H1 (cell line): Measurements from ENCODE around the gene TIGD6. TPM values are rescaled to one million over a fixed set of nuclear protein-coding genes. Genes with fewer than 3 reads are reported as not detected.

Experiments
- CTCF ChIA-PET: fragments of 300-600 bp; sonication (Branson Sonifier 250); formaldehyde crosslinking; loops from one replicate; lab custom pipeline; 2021; ENCODE audit not compliant: partially characterized antibody; lab: Charles Lee
- POLR2A ChIA-PET: fragments of 300-600 bp; sonication (Branson Sonifier 250); formaldehyde crosslinking; loops from one replicate; lab custom pipeline; 2021; ENCODE audit warnings: inconsistent platforms; ENCODE audit not compliant: partially characterized antibody; lab: Charles Lee
- DNase-seq, 2 experiments: peaks; one replicate each; pipeline versions ENCODE4 v3.0.0 to v3.0.0-alpha.2; 2010 to 2022; ENCODE audit warnings: low spot score in 2 of 2, low read depth in 1 of 2, mixed read lengths in 1 of 2
- FAIRE-seq: peaks from 2 replicates; lab custom pipeline; 2011; peaks lifted over from hg19 to GRCh38; lab: Jason Lieb, UNC
- H2AFZ ChIP-seq: 2 replicates; pipeline ENCODE4 v1.8.1; 2012; ENCODE audit warnings: low read length, inconsistent platforms
- H2AK5ac ChIP-seq: 2 replicates; pipeline ENCODE4 v1.6.1; 2013; ENCODE audit warnings: low read depth, low read length
- H2BK120ac ChIP-seq: replicated peaks from 2 replicates; pipeline ENCODE3; 2013; ENCODE audit warnings: low read depth, low read length, inconsistent platforms
- H2BK12ac ChIP-seq: 2 replicates; pipeline ENCODE4 v1.6.1; 2013; ENCODE audit warnings: low read depth, low read length
- H2BK15ac ChIP-seq: 2 replicates; pipeline ENCODE4 v1.6.1; 2013; ENCODE audit warnings: low read length
- H2BK20ac ChIP-seq: 2 replicates; pipeline ENCODE4 v1.6.1; 2013; ENCODE audit warnings: low read length
- H2BK5ac ChIP-seq: 2 replicates; pipeline ENCODE4 v1.6.1; 2013; ENCODE audit warnings: low read depth, low read length
- H3K14ac ChIP-seq: 2 replicates; pipeline ENCODE4 v1.6.1; 2013; ENCODE audit warnings: inconsistent platforms; ENCODE audit not compliant: insufficient read length
- H3K18ac ChIP-seq: 2 replicates; pipeline ENCODE4 v1.6.1; 2013; ENCODE audit warnings: low read length; ENCODE audit errors: extremely low read depth
- H3K23ac ChIP-seq: 2 replicates; pipeline ENCODE4 v1.6.1; 2013; ENCODE audit warnings: inconsistent platforms; ENCODE audit not compliant: insufficient read length
- H3K23me2 ChIP-seq: 2 replicates; pipeline ENCODE4 v1.6.1; 2013; ENCODE audit warnings: low read depth, low read length
- H3K27ac ChIP-seq: 2 replicates; pipeline ENCODE4 v1.6.1; 2011; ENCODE audit warnings: low read depth, low read length, inconsistent platforms
- H3K27me3 ChIP-seq, 4 experiments: replicated peaks in 1 of 4; 1 replicate in 1 of 4; 2 replicates in 3 of 4; pipeline versions ENCODE4 v1.6.1 to v1.8.1; 2011 to 2013; ENCODE audit warnings: low read length in 3 of 4, mild to moderate bottlenecking in 3 of 4, inconsistent platforms in 2 of 4, mixed read lengths in 2 of 4, moderate library complexity in 1 of 4; ENCODE audit not compliant: control insufficient read depth in 3 of 4, insufficient read depth in 3 of 4; ENCODE audit errors: extremely low read depth in 1 of 4
- H3K36me3 ChIP-seq, 4 experiments: 2 replicates each; pipeline versions ENCODE4 v1.6.1 to v1.8.1; 2011 to 2013; ENCODE audit warnings: mild to moderate bottlenecking in 4 of 4, low read length in 3 of 4, moderate library complexity in 2 of 4, control low read depth in 1 of 4, inconsistent platforms in 1 of 4; ENCODE audit not compliant: insufficient read depth in 4 of 4, control insufficient read depth in 2 of 4
- H3K4ac ChIP-seq: replicated peaks from 2 replicates; pipeline ENCODE3; 2013; ENCODE audit warnings: low read length, low read depth, mixed read lengths, inconsistent platforms; ENCODE audit not compliant: insufficient read length
- H3K4me1 ChIP-seq, 4 experiments: replicated peaks in 1 of 4; 1 replicate in 1 of 4; 2 replicates in 3 of 4; pipeline versions ENCODE4 v1.6.1 to v1.8.1; 2011 to 2013; ENCODE audit warnings: low read length in 3 of 4, inconsistent platforms in 2 of 4, mixed read lengths in 1 of 4; ENCODE audit not compliant: insufficient read depth in 4 of 4, control insufficient read depth in 3 of 4
- H3K4me2 ChIP-seq, 2 experiments: 2 replicates each; pipeline versions ENCODE4 v1.6.1 to v1.8.1; 2011 to 2013; ENCODE audit warnings: low read depth in 2 of 2, low read length in 2 of 2, control low read depth in 1 of 2, inconsistent platforms in 1 of 2, mild to moderate bottlenecking in 1 of 2; ENCODE audit not compliant: insufficient read depth in 1 of 2
- H3K4me3 ChIP-seq, 4 experiments: fragments of 200-600, 300-600 bp in 1 of 4; sonication (generic), shearing (Covaris generic), sonication (Bioruptor Twin) in 1 of 4; 2 replicates each; pipeline versions ENCODE4 v1.5.1 to v1.8.1; 2011 to 2016; ENCODE audit warnings: low read length in 4 of 4, low read depth in 3 of 4, control low read depth in 2 of 4, inconsistent platforms in 2 of 4, mild to moderate bottlenecking in 2 of 4, mixed read lengths in 1 of 4, moderate library complexity in 1 of 4; ENCODE audit not compliant: insufficient read depth in 2 of 4; ENCODE audit errors: extremely low read depth in 1 of 4
- H3K56ac ChIP-seq: replicated peaks from 2 replicates; pipeline ENCODE3; 2013; ENCODE audit warnings: low read depth, mild to moderate bottlenecking, mixed read lengths, low read length, inconsistent platforms; ENCODE audit not compliant: insufficient read length
- H3K79me1 ChIP-seq: 2 replicates; pipeline ENCODE4 v1.6.1; 2013; ENCODE audit warnings: low read depth, low read length, control low read depth
- H3K79me2 ChIP-seq, 2 experiments: 2 replicates each; pipeline versions ENCODE4 v1.6.1 to v1.8.1; 2012 to 2013; ENCODE audit warnings: low read length in 2 of 2, mild to moderate bottlenecking in 2 of 2, inconsistent platforms in 1 of 2; ENCODE audit not compliant: insufficient read depth in 2 of 2, control insufficient read depth in 1 of 2
- H3K9ac ChIP-seq, 4 experiments: replicated peaks in 1 of 4; 1 replicate in 1 of 4; 2 replicates in 3 of 4; pipeline versions ENCODE4 v1.6.1 to v1.8.1; 2011 to 2013; ENCODE audit warnings: low read depth in 3 of 4, low read length in 3 of 4, control low read depth in 2 of 4, mild to moderate bottlenecking in 2 of 4, moderate library complexity in 2 of 4, inconsistent platforms in 1 of 4; ENCODE audit errors: extremely low read depth in 1 of 4
- H3K9me3 ChIP-seq, 2 experiments: 2 replicates each; pipeline versions ENCODE4 v1.6.1 to v1.8.1; 2012 to 2013; ENCODE audit warnings: mild to moderate bottlenecking in 2 of 2, moderate library complexity in 2 of 2, control low read depth in 1 of 2, inconsistent platforms in 1 of 2, low read depth in 1 of 2, low read length in 1 of 2, mixed read lengths in 1 of 2; ENCODE audit not compliant: insufficient read depth in 2 of 2
- H4K20me1 ChIP-seq, 2 experiments: replicated peaks in 1 of 2; 2 replicates each; pipeline versions ENCODE3 to v1.8.1; 2011 to 2013; ENCODE audit warnings: inconsistent platforms in 2 of 2, low read length in 2 of 2, mild to moderate bottlenecking in 1 of 2; ENCODE audit not compliant: insufficient read depth in 2 of 2, control insufficient read depth in 1 of 2
- H4K5ac ChIP-seq: 2 replicates; pipeline ENCODE4 v1.6.1; 2013; ENCODE audit warnings: low read length, low read depth, mixed read lengths, inconsistent platforms; ENCODE audit not compliant: insufficient read length
- H4K8ac ChIP-seq: 2 replicates; pipeline ENCODE4 v1.8.0; 2013; ENCODE audit warnings: mild to moderate bottlenecking, moderate library complexity, low read length, inconsistent platforms; ENCODE audit not compliant: insufficient read depth; ENCODE audit errors: extremely low read depth
- H4K91ac ChIP-seq: replicated peaks from 2 replicates; pipeline ENCODE3; 2013; ENCODE audit warnings: low read length, mixed read lengths, inconsistent platforms; ENCODE audit not compliant: insufficient read length
- ASH2L ChIP-seq: fragments of 200-600, 300-600 bp; sonication (generic); IDR thresholded peaks from one replicate; pipeline ENCODE4 v1.7.1; 2017; ENCODE audit warnings: low read length
- ATF2 ChIP-seq: IDR thresholded peaks from 2 replicates; pipeline ENCODE4 v1.6.1; 2012; ENCODE audit warnings: low read length, inconsistent platforms
- CHD2 ChIP-seq: IDR thresholded peaks from 2 replicates; pipeline ENCODE4 v1.6.1; 2012; ENCODE audit warnings: low read length, improper control_type of control experiment
- KDM1A ChIP-seq: fragments of 200-600, 300-600 bp; sonication (generic); IDR thresholded peaks from 2 replicates; pipeline ENCODE4 v1.7.1; 2016; ENCODE audit warnings: mild to moderate bottlenecking, low read length, borderline replicate concordance
- KDM4A ChIP-seq: IDR thresholded peaks from one replicate; pipeline ENCODE4 v1.7.1; 2012; ENCODE audit warnings: low read depth, mild to moderate bottlenecking, moderate library complexity, low read length, inconsistent platforms; ENCODE audit not compliant: severe bottlenecking
- MAX ChIP-seq: IDR thresholded peaks from 2 replicates; pipeline ENCODE4 v1.6.1; 2012; ENCODE audit warnings: inconsistent platforms
- RXRA ChIP-seq: IDR thresholded peaks from 2 replicates; pipeline ENCODE4 v1.6.1; 2011; ENCODE audit warnings: low read depth, mild to moderate bottlenecking, low read length, moderate library complexity; ENCODE audit not compliant: insufficient read depth
- SAP30 ChIP-seq: fragments of 300-600 bp; sonication (generic); IDR thresholded peaks from 2 replicates; pipeline ENCODE4 v1.7.1; 2012; ENCODE audit warnings: low read length, moderate library complexity, mild to moderate bottlenecking, inconsistent platforms; ENCODE audit not compliant: insufficient read depth, insufficient replicate concordance
- WGBS, 2 experiments: shearing (Covaris generic) in 1 of 2; methylation state at CpG; one replicate each; pipeline versions ENCODE4 v1.1.6 to v1.1.7; 2013 to 2015; ENCODE audit warnings: low lambda C conversion rate in 2 of 2, mixed read lengths in 2 of 2, inconsistent platforms in 1 of 2, low coverage in 1 of 2, missing lambda C conversion rate in 1 of 2; ENCODE audit not compliant: insufficient replicate concordance in 2 of 2, insufficient coverage in 1 of 2, insufficient read length in 1 of 2; ENCODE audit errors: extremely low coverage in 1 of 2, missing lambda C conversion rate in 1 of 2; 5-methylcytosine and 5-hydroxymethylcytosine counted together
- polyA plus RNA-seq, 7 experiments: library from polyadenylated mRNA; depleted of rRNA in 3 of 7; stranded (reverse) in 5 of 7; unstranded in 2 of 7; fragments of >200 nt in 5 of 7; fragments of 200-250 nt in 2 of 7; gene quantifications; 1 replicate in 5 of 7; 2 replicates in 1 of 7; 4 replicates in 1 of 7; pipeline versions ENCODE4 v1.2.1 to v1.2.3, GENCODE V29; 2011 to 2013; ENCODE audit warnings: missing spikeins in 2 of 7, mixed read lengths in 2 of 7
- total RNA-seq: library from RNA; stranded (reverse); fragmentation: NEBNext Ultra II Directional; extraction: Animal tissue kit (Norgen Biotek cat#: 25700); gene quantifications from 2 replicates; pipeline ENCODE4 v1.2.1, GENCODE V29; 2021

Gene TIGD6
- total and polyA plus RNA-seq, 2 of the 8 experiments (the other 6 are each of a cell fraction or from before 2014, with no cell fraction given): 1.3 to 2.4 TPM

- FAIRE-seq (no peak), DNase-seq (no peak)
- Histone ChIP-seq H3K4ac (no peak overlapping the region), H3K27ac (peak overlapping the region; percentile 95), H2BK5ac (no peak overlapping the region), H2BK12ac (no peak overlapping the region), H2AK5ac (no peak overlapping the region), H4K20me1 (peaks cover 3 to 18% of the 10 kb centered on the region in 2 experiments), H3K4me1 (peaks cover 0 to 4% (median 2%) of the 10 kb centered on the region in 4 experiments; a peak in 4 of 7 replicates), H4K8ac (peak overlapping the region; percentile 97; the same call in 1 of the 2 replicates), H3K79me1 (peaks cover 5% of the 10 kb centered on the region; the same call in 1 of the 2 replicates), H3K4me3 (peak overlapping the region; percentile 54 to 92 (median 89)), H3K4me2 (peak overlapping the region; percentile 92 to 94), H4K91ac (no peak overlapping the region), H3K9me3 (no peaks in the 10 kb centered on the region), H3K18ac (0 out of 2 replicates have a peak overlapping the region, but pooled peaks have one; percentile 73), H2AFZ (peak overlapping the region; percentile 18; the same call in 1 of the 2 replicates), H3K14ac (no peak overlapping the region), H2BK20ac (no peak overlapping the region), H4K5ac (no peak overlapping the region), H3K56ac (no peak overlapping the region), H3K36me3 (peaks cover 0 to 10% (median 2%) of the 10 kb centered on the region in 4 experiments; a peak in 4 of 8 replicates), H3K79me2 (peaks cover 5 to 40% of the 10 kb centered on the region in 2 experiments), H3K23me2 (peaks cover 14% of the 10 kb centered on the region), H3K23ac (no peak overlapping the region), H3K9ac (peak overlapping the region; percentile 59 to 91 (median 88)), H2BK15ac (no peak overlapping the region), H3K27me3 (no peaks in the 10 kb centered on the region), H2BK120ac (no peak overlapping the region)
- ChIA-PET CTCF (interaction anchor here (0.9 to 4.7 kb wide), 5 partner anchors 10 to 163 kb away, joined by 3 to 20 read pairs (median 4); no protein-coding TSS in a partner anchor), POLR2A (interaction anchor here (0.7 to 1.8 kb wide), 4 partner anchors 9 to 42 kb away, joined by 3 to 8 read pairs (median 4); no protein-coding TSS in a partner anchor)
- TF ChIP-seq KDM1A (peak; percentile 41; the same call in 1 of the 2 replicates), KDM4A (peak; percentile 5), SAP30 (peak; percentile 34), MAX (0 out of 2 replicates have a peak, but pooled peaks have one; percentile 31), ATF2 (no peak), CHD2 (peak; percentile 77), RXRA (no peak), ASH2L (peak; percentile 6)
- 7% methylated on average over 31 of the region's 44 CpGs; no CpG with 5 or more reads in 1 of the 2 experiments for WGBS, 2 experiments
These were observed 671 bp upstream of the TIGD6 start for GRCh38 chr5:150000990-150001659.
